NCI-H1105 (cell line): ENCODE data around the gene BAG3.

Experiments
- DNase-seq: peaks from one replicate; lab custom pipeline; 2025; lab: John Stamatoyannopoulos, UW

BAG3 gene

DNA sequence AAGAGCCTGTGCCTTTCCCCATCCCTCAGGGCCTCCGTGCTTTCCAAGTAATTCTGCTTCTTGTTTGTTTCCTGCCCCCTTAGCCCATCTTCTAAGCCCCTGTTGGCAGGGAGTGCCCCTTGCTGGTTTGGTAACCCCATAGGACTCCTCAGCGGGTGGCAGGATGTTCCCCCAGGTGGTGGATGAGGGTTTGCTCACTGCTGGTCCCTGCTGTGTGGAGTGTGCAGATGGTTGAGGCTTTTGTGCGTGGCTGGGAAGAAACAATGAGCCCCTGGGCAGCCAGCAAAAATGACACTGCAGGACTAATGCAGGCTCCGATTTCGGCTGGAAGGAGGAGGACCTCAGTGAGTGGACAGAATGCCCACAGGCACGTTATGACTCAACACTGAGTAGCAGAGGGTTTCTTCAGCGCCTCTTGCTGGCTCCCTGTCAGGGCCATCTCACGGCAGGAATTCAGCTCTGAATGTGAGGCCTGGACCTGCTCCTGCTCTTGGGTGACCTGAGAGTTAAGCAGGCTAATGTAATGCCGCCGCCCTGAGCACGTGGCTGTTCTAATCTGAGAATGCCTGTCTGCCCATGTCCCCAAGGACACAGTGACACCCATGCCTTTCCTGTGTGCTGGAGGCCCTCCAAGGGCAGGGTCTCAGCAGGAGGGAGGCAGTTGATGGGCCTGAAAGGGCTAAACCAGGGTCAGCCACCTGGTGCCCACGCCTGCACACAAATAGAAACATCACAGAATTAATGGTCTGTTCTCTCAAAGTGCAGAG, 16.6 kb downstream of the BAG3 start:
- no peak for DNase-seq

DNA sequence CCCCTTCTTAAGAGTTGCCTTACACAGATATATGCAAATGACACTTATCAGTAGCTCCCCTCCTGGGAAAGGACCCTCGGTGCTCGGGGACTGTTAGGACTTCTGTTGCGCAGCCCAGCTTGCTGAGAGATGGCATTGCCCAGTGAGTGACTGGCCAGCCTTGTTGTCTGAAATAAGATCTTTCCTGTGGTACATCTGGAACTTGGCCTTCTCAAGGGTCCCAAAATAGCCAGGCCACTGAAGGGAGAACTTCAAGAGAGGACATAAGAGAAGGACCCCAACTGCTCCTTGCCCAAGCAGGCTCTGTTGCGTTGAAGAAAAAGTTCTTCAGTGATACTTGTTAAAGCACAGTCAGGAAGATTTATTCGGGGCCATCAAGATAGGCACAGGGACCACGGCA, 17.3 kb downstream of the BAG3 start:
- DNase-seq: no peak

DNA sequence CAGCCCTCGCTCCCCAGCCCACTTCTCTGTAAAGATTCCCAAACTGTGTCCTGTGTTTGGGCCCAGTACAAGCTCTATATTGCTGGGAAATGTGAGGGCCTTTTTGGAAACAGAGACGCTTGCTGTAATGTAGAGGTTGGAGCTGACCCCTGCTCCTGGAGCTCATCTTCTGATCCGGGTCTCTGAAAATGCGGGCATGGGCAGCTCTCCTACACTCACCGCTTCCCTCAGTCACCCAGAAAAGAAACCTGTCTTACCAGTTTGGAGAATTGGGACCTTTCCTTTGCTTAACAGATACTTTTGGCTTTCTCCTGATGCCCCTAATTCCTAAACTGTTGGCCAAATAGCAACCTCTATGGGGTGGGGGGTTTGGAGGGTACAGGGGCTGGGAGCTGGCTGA, 18.2 kb downstream of the BAG3 start:
- DNase-seq: no peak

DNA sequence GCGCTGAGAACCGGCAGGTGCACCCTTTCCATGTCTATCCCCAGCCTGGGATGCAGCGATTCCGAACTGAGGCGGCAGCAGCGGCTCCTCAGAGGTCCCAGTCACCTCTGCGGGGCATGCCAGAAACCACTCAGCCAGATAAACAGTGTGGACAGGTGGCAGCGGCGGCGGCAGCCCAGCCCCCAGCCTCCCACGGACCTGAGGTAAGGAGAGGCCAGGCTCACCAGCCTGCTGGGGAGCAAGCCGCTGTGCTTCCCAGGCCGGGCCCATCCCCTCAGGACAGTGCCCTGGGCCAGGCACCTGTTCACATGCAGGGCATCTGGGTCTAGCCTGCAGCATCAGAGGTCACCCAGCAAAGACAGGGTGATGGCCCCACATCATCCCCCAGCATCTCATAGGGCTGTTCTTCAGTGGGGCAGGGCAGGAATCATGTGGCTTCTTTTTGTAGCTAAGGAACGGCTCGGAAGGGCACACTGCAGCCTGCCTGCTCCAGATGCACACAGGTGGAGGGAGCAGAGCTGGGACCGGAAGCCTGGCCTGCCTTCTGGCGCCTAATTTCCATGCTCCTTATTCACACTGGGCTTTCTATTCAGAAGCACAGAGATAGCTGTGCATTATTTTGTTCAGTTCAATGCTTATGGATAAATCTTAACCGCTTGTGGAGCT, 18.9 kb downstream of the BAG3 start:
- no peak for DNase-seq

DNA sequence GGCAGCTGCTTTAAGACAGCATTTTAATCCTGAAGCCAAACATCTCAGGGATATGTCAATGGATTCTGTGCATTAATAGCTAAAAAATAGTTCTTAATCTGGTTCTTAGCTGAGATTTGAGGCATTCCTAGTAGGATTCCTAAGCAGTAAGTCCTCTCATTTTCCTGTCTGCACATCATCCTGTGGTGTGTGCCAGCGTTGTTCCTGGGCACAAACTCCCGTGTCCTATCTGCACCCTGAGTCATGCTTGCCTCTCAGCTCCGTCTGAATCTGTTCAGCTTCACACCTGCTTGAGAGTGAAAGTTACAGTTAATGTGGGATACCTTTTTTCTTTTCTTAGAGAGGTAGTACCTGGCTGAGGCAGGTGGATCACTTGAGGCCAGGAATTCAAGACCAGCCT, 19.5 kb downstream of the BAG3 start:
- no peak for DNase-seq

DNA sequence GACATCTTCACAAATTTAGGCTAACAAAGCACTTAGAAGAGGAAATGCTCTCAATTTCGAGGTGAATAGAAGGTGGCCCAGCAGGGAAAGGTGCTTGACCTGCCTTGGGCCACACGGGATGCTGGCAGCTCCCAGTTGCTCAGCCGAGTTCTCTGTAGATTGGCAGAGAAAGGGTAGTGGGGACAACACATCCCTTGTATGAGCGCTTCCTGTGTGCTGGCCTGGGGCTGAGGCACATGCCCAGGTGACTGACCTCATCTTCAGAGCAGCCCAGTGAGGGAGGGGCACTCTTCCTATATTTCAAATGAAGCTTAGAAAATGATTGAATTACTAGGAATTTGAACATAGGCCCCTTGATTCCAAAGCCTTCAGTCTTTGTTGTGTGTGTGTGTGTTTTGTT, 20.2 kb downstream of the BAG3 start:
- no peak for DNase-seq

DNA sequence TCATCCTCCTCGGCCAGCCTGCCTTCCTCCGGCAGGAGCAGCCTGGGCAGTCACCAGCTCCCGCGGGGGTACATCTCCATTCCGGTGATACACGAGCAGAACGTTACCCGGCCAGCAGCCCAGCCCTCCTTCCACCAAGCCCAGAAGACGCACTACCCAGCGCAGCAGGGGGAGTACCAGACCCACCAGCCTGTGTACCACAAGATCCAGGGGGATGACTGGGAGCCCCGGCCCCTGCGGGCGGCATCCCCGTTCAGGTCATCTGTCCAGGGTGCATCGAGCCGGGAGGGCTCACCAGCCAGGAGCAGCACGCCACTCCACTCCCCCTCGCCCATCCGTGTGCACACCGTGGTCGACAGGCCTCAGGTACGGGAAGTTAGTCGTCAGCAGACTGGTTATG, 21.1 kb downstream of the BAG3 start:
- no peak for DNase-seq

DNA sequence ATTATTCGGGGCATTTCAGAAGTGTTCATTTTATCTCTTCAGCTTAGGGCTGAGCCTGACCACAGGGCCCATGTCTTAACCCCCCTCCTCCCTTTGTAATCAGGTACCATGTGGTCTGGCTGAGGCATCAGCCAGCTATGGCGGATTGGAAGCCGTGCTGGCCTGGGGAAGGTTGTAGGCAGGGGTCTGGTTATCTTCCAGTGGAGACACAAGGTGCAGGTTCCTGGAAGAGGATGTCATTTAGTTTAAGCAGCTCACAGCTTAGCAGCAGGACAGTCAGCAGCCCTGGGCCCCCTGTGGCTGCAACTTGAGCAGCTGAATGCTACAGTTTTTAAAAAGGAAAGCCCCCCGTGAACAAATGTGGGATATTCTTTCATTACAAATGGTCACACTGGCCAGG, 22.1 kb downstream of the BAG3 start:
- no peak for DNase-seq

DNA sequence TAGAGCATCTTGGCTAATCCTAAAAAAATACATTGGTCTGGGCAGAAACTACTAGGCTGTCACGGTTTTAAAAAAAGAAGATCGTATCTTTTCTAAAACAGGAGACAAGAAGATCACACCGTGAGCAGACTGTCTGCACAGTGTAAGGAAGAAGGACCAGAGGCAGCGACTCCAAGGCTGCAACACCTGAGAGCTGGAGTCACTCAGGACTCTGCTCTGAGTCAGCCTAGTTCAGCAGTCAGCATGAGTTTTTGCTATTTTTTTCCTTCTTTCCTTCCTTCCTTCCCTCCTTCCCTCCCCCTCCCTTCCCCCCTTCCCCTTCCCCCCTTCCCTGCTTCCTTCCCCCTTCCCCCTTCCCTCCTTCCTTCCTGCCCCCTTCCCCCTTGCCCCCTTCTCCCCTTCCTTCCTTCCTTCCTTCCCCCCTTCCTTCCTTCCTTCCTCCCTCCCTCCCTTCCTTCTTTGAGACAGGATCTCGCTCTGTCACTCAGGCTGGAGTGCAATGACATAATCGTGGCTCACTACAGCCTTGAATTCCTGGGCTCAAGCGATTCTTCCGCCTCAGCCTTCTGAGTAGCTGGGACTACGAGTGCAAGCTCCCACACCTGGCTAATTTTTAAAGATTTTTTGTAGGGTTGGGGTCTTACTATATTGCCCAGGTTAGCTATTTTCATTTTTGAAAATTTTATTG, 24.4 kb downstream of the BAG3 start:
- DNase-seq: no peak

DNA sequence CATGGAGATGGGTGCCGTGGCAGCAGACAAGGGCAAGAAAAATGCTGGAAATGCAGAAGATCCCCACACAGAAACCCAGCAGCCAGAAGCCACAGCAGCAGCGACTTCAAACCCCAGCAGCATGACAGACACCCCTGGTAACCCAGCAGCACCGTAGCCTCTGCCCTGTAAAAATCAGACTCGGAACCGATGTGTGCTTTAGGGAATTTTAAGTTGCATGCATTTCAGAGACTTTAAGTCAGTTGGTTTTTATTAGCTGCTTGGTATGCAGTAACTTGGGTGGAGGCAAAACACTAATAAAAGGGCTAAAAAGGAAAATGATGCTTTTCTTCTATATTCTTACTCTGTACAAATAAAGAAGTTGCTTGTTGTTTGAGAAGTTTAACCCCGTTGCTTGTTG, 25.9 kb downstream of the BAG3 start:
- DNase-seq: no peak

DNA sequence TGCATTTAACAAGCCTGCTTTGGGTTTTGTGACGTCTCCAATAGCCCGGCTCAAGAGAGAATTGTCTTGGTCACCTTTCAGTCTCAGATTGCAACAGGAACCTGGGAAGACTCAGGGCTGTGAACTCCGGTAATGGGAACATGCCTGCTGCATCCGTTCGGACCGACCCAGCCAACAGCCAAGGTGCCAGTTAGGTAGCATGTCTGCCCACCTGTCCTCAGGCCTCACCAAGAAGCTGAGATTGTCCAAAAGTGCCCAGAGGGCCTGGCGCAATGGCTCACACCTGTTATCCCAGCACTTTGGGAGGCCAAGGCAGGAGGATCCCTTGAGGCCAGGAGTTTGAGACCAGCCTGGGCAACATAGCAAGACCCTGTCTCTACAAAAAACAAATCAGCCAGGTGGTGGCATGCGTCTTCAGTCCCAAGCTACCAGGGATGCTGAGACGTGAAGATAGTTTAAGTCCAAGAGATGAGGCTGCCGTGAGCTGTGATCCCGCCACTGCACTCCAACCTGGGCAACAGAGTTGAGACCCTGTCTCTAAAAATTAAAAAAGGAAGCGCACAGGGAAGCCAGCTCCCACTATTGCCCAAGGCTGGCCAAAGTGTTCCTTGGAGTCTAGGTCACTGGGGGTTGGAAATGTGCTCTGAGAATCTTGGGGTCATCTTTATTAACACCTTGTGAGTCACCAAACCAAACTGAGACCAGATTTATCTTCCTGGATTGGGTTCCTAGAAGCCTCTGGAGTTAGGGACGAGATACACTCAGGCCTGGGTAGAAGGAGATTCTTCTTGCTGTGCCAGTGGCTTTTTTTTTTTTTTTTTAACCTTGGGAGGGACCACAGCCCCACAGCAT, 26.9 kb downstream of the BAG3 start:
- no peak for DNase-seq

DNA sequence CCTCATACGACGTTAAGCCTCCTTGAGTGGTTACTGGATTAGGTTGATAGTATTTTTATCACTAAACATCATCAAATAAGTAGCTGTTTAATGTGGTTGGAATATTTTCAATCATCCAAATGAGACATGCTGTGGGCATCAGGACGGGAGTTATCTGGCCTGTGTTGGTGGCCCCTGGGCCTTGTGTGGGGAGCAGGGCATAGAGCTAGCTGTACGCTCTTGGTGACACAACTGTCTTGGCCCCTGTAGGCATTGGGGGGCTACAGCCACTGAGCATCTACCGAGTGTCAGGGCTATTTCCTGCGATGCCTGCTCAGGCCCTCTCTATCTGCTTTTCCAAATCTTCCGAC, 28.3 kb downstream of the BAG3 start:
- DNase-seq: no peak

DNA sequence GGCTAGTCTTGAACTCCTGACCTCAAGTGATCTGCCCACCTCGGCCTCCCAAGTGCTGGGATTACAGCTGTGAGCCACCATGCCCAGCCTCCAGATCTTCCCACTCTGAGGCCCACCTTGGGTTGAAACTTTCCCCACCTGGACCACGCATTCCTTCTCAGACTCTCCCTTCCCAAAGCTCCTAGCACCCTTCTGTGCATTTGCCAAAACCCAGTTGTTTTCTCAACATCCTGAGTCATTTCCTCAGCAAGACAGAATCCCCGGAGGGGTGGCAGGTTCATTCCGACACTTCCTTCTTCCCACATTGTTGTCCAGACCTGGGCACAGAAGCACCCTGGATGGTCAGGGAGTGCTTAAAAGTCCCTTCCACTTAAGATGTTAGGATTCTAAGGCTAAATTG, 28.9 kb downstream of the BAG3 start:
- no peak for DNase-seq

DNA sequence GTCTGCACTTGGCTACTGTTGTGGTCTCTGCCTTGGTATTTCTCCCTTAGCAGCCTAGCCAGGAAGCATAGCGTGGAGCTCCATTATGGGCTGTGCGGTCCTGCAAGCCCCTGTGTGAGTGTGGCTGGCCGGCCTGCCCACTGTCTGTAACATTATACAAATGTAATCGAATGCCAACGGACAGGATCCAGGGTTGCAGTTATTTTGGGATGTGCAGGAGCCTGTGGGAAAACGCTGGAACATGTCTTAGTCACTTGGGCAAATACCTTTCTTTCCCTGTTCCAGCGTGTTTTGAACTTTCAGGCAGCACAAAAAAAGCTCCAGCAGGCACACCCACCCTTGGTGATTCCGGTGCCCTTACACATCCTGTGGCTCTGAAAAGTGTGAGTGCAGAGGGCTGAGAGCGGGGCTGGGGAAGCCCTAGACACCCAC, 29.5 kb downstream of the BAG3 start:
- no peak for DNase-seq

DNA sequence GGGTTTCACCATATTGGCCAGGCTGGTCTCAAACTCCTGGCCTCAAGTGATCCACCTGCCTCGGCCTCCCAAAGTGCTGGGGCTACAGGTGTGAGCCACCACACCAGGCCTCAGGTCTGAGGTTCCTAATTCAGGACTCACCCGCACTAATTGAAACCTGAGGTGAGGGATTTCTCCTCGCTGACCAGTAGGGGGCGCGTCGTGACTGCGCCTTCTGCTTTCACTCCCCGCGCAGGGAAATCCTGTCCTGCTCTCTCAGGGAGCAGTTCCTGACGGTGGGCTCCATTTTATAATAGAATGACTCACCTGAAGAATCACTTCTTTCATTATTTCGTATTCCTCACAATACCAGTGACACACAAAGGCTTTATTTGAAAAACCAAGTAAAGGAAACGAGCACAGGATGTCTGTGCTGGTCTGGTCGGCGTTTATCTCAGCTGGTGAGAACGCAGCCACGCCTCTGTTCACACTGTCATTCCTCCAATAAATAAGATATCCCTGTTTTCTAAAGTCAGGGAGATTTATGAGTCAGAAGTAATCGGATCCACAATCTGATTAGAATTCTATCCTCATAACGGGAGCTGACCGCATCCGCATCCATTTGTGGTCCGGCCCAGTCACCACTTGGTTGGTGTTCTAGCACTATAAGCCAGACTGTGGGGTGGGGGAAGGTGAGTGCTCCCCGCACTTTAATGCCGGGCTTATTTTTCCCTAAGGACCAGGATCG, 35.4 kb downstream of the BAG3 start:
- DNase-seq: no peak

DNA sequence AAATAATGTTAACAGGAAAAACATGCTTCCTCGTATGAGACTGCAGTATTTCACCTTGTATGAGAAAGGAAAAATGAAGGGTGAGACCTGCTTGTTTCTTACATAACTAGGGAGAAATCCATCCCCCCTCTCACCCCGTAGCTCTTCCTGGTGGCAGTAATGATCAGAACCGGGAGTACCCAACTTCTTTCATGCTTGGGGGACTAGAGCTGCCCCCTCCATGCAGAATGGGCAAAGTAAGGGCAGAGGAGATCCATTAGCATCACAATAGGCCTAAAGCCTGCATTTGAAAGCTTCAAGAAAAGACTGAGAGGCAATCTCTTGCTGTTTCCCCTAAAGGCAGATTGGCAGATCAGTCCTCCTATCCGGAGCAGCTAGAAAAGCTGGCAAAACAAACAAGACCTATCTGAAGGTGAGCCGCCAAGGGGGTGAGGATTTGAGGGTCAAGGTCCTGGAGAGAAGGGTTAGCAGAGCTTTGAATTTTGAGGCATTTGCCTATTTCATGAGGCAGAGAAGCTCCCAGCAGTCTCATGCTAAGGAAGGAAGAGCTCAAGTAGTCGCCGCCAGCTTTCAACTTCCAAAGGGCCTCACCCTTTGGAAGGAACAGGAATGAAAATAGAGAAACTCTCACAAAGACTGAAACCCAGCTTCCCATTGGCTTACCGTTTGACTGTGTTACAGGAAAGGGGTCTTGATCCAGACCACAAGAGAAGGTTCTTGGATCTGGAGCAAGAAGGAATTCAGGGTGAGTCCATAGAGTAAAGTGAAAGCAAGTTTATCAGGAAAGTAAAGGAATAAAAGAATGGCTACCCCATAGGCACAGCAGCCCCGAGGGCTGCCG, 36.2 kb downstream of the BAG3 start:
- no peak for DNase-seq

DNA sequence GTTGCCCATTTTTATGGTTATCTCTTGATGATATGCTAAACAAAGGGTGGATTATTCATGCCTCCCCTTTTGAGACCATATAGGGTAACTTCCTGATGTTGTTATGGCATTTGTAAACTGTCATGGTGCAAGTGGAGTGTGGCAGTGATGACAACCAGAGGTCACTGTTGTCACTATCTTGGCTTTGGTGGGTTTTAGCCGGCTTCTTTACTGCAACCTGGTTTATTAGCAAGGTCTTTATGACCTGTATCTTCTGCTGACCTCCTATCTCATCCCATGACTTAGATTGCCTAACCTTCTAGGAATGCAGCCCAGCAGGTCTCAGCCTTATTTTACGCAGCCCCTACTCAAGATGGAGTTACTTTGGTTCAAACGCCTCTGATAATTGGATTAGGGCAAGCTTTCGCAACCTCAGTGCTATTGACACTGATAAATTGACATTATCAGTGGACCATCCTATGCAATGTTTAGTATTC, 36.9 kb downstream of the BAG3 start:
- DNase-seq: no peak

DNA sequence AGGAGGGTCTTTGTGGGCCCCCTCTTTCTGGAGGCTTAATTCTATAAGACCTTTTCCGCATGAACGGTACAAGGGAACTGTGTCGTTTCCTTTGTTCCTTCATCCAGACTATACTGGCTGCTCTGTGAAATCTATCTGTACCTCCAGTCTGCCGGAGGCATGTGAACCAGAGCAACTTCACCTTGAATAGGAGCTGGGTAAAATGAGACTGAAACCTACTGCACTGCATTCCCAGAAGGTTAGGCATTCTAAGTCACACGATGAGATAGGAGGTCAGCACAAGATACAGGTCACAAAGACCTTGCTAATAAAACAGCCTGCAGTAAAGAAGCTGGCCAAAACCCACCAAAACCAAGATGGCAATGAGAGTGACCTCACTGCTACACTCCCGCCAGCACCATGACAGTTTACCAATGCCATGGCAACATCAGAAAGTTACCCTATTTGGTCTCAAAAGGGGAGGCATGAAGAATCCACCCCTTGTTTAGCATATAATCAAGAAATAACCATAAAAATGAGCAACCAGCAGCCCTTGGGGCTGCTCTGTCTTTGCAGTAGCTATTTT, 37.9 kb downstream of the BAG3 start:
- no peak for DNase-seq

DNA sequence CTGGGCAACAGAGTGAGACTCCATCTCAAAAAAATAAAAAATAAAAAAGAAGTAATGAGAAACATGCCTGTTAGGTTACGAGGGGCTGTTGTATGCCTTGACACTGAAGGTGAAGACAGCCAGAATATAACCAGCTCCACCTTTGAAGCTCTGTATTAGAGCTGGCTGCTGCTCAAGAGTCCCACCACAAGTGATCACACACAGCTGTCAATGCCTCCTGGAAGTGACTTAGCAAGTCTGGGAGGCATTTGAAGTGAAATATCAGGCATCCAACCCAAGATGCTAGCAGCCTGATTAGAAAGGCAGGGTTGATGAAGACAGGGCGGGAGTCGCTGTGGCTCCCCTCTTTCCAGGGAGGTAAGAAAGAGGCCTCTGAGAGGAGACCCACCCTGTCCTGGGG, 40.5 kb downstream of the BAG3 start:
- DNase-seq: no peak

DNA sequence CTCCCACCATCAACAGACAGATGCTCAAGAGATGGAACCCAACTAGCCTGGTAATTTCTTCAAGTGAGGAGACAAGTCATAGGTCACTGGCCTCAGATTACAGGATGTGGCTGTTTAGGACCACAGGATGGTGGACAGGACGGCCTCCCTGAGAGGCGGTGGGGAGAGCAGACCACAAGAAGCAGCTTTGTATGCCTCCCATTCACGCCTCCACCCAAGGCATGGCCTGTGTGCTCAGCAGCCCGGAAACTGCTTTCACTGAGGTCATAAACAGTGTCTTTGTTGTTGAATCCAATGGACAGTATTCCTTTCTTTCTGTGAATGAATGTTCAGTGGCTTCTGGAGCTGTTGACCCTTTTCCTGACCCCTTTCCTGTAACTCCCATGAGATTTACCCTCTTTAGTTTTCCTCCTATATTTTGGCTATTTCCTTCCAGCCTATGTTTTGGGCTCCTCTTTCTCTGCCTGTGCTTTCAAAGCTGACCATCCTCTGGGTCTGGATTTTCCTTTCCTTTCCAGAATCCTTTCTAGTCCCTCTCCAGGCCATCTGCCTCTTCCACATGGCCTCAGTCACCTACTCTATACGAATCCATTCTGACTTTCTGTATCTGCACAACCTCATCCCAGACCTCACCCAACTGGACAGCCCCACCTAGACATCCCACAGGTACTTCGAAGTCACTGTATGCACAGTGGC, 42.2 kb downstream of the BAG3 start:
- no peak for DNase-seq
